Measurements from ENCODE around the gene CARTPT.

- TF ChIP-seq CTCF (IDR thresholded peaks at IDR 0.05), result no peak
- TF ChIP-seq ZFX (IDR thresholded peaks at IDR 0.05; ENCODE audit: borderline replicate concordance), result no peak
Measured at GRCh38 chr5:71747182-71747581, 28.1 kb downstream of the CARTPT start.

All from 22Rv1 (cell line).